ENCODE measurements around the gene MEF2C. TPM values are rescaled to one million over a fixed set of nuclear protein-coding genes. Genes with fewer than 3 reads are reported as not detected.

Gene MEF2C
- total and polyA plus RNA-seq, 2 of the 13 experiments (the other 11 are each of a cell fraction or from before 2014, with no cell fraction given), result 0.02 TPM; not detected in 1

GRCh38 chr5:88820581-88820980, 62.4 kb downstream of the MEF2C start (continued):
- no peak for TF ChIP-seq LRRFIP1 (CRISPR knock-in tag; conservative IDR thresholded peaks at IDR 0.05)
- no peak for TF ChIP-seq MLLT10 (CRISPR knock-in tag; IDR thresholded peaks at IDR 0.05)

GRCh38 chr5:88819301-88819999, 63.5 kb downstream of the MEF2C start:
- no peak for ATAC-seq
- no peaks in the 10 kb centered on the region for H3K36me3 ChIP-seq (replicated peaks in 1 of 2; ENCODE audit: control insufficient read depth in 1 of 2, insufficient read depth in 2 of 2, low read length in 2 of 2)
- intact Hi-C loops (cut with micrococcal nuclease; ENCODE audit: unreplicated experiment) (no loop called here), in situ Hi-C loops (cut with HindIII; ENCODE audit: extremely low pct_ligation_motif_present, low pct_unique_long_range_greater_than_20kb) (no loop called here)
- no peaks in the 10 kb centered on the region for H3K9me3 ChIP-seq (ENCODE audit: low read length)
- DNase-seq (ENCODE audit: low spot score), result no peak
- BruUV-seq (replicated peaks), result no TSS peak
- no peaks in the 10 kb centered on the region for H3K27me3 ChIP-seq (ENCODE audit: control insufficient read depth in 1 of 2, insufficient read depth in 2 of 2, low read length in 2 of 2)
- FAIRE-seq, result no peak
- no peak overlapping the region for H2AFZ ChIP-seq (ENCODE audit: low read length)
- H3K27ac ChIP-seq (ENCODE audit: extremely low read length, insufficient read depth, low read length), result no peak overlapping the region
- no peaks in the 10 kb centered on the region for H3K79me2 ChIP-seq (ENCODE audit: insufficient read depth, low read length)
- CTCF ChIA-PET (ENCODE audit: low intra/inter-chr PET ratio, low total read pairs), result no interaction called here
- H3K4me2 ChIP-seq (ENCODE audit: low read depth, low read length), result no peak overlapping the region
- no peaks in the 10 kb centered on the region for H4K20me1 ChIP-seq (ENCODE audit: insufficient read depth, low read length)
- H3K9ac ChIP-seq (ENCODE audit: insufficient read depth, low read depth, low read length), result no peak overlapping the region
- WGBS (ENCODE audit: low lambda C conversion rate), result 9% methylated on average over 5 of the region's 5 CpGs
- POLR2A ChIA-PET, result no interaction called here
- no peaks in the 10 kb centered on the region for H3K4me1 ChIP-seq (ENCODE audit: insufficient read depth, low read length)
- H3K4me3 ChIP-seq (replicated peaks in 1 of 3; ENCODE audit: insufficient read depth in 1 of 3, low read depth in 2 of 3, low read length in 3 of 3), result no peak overlapping the region
- TF ChIP-seq EP300 (IDR thresholded peaks at IDR 0.05; ENCODE audit: low read depth in 2 of 2, low read length in 2 of 2), result no peak
- no peak for TF ChIP-seq EP300 (CRISPR knock-in tag; IDR thresholded peaks at IDR 0.05; ENCODE audit: borderline replicate concordance)
- no peak for TF ChIP-seq ZNF354B (CRISPR knock-in tag; IDR thresholded peaks at IDR 0.05)
- TF ChIP-seq KLF6 (CRISPR knock-in tag; IDR thresholded peaks at IDR 0.05), result no peak
- TF ChIP-seq ZBTB7B (CRISPR knock-in tag; IDR thresholded peaks at IDR 0.05), result no peak
- TF ChIP-seq ZBED4 (CRISPR knock-in tag; IDR thresholded peaks at IDR 0.05; ENCODE audit: borderline replicate concordance), result no peak
- no peak for TF ChIP-seq CCAR2 (optimal IDR thresholded peaks at IDR 0.05; ENCODE audit: low read depth, low read length)
- TF ChIP-seq PBX3 (CRISPR knock-in tag; IDR thresholded peaks at IDR 0.05; ENCODE audit: borderline replicate concordance), result no peak
- no peak for TF ChIP-seq ZNF605 (CRISPR knock-in tag; IDR thresholded peaks at IDR 0.05)
- no peak for TF ChIP-seq GATA4 (IDR thresholded peaks at IDR 0.05; ENCODE audit: borderline replicate concordance, low read depth)
- no peak for TF ChIP-seq DPF2 (CRISPR knock-in tag; IDR thresholded peaks at IDR 0.05; ENCODE audit: borderline replicate concordance, low read depth)
- no peak for TF ChIP-seq ZNF513 (CRISPR knock-in tag; conservative IDR thresholded peaks at IDR 0.05)
